Adrenal gland (tissue), 12 donors: ENCODE results near the gene URB2. TPM values are rescaled to one million over a fixed set of nuclear protein-coding genes. Genes with fewer than 3 reads are reported as not detected.
A peak's percentile ranks its signal among the peaks of the same experiment; 100 is the strongest.

Experiments used
- DNase-seq, 7 donors: peaks; one replicate each; pipeline ENCODE4 v3.0.0-alpha.2; 2019 to 2020
- H3K27ac ChIP-seq, 5 donors: fragments of 200-600 bp; sonication (generic) in 4 of 5; 1 replicate in 3 of 5; 2 replicates in 2 of 5; pipeline versions ENCODE4 v1.5.1 to v1.8.0; 2016 to 2020; ENCODE audit warnings: mild to moderate bottlenecking in 1 of 5
- H3K27me3 ChIP-seq: fragments of 200-600 bp; 2 replicates; pipeline ENCODE4 v1.8.0; 2021
- H3K36me3 ChIP-seq, 2 donors: fragments of 200-600 bp; replicated peaks in 1 of 2; 1 replicate in 1 of 2; 2 replicates in 1 of 2; pipeline versions ENCODE4 v1.5.1 to v1.8.0; 2018 to 2022
- H3K4me1 ChIP-seq, 2 donors: fragments of 200-600 bp; replicated peaks in 1 of 2; 1 replicate in 1 of 2; 2 replicates in 1 of 2; pipeline versions ENCODE4 v1.5.1 to v1.8.0; 2018 to 2021
- H3K4me3 ChIP-seq, 4 donors: fragments of 200-600 bp; sonication (generic) in 3 of 4; one replicate each; pipeline ENCODE4 v1.5.1; 2016 to 2018
- H3K9me3 ChIP-seq, 3 donors: fragments of 200-600 bp; sonication (generic) in 1 of 3; replicated peaks in 1 of 3; 1 replicate in 2 of 3; 2 replicates in 1 of 3; pipeline versions ENCODE4 v1.5.1 to v1.8.0; 2016 to 2021
- POLR2A ChIP-seq, 2 donors: fragments of 450-650 bp; IDR thresholded peaks; one replicate each; pipeline ENCODE4 v1.6.1; 2017; ENCODE audit warnings: antibody characterized with exemption in 2 of 2, mild to moderate bottlenecking in 2 of 2, moderate library complexity in 1 of 2
- WGBS, 4 donors: extraction: QIAGEN DNeasy Blood & Tissue Kit in 2 of 4; methylation state at CpG; one replicate each; pipeline versions ENCODE4 v1.1.5 to v1.1.7; 2013 to 2017; 5-methylcytosine and 5-hydroxymethylcytosine counted together
- intact Hi-C, 2 donors: fragments of 100-400 bp; cut with DNase I; formaldehyde crosslinking; loops; one replicate each; pipeline versions ENCODE4 v1.14.1 to v1.15.0; 2022 to 2023
- polyA plus RNA-seq, 3 donors: library from polyadenylated mRNA; stranded (reverse); fragments of 200-250 nt in 2 of 3; fragments of 350-450 nt in 1 of 3; fragmentation: Illumina TruSeq in 1 of 3; extraction: RNeasy Lipid Tissue Mini Kit (QIAGEN cat#74804) in 1 of 3; gene quantifications; one replicate each; pipeline ENCODE4 v1.2.3, GENCODE V29; 2013 to 2014
- total RNA-seq, 9 donors: library from RNA; depleted of rRNA in 4 of 9; stranded (reverse); fragments of >200 nt in 4 of 9; fragments of 120-200 nt in 1 of 9; fragmentation: NEBNext Ultra II Directional in 1 of 9; extraction: Animal tissue kit (Norgen Biotek cat#: 25700) in 1 of 9; gene quantifications; one replicate each; pipeline versions ENCODE4 v1.1.0 to v1.2.4, GENCODE V29; 2013 to 2023
- TF ChIP-seq, protein P1 (sequence below), 6 experiments: fragments of 450-650 bp in 4 of 6; fragments of 200-600 bp in 2 of 6; sonication (generic) in 1 of 6; IDR thresholded peaks; 1 replicate in 5 of 6; 2 replicates in 1 of 6; pipeline versions ENCODE4 v1.5.1 to v1.8.0; 2016 to 2021; ENCODE audit warnings: antibody characterized with exemption in 6 of 6, mild to moderate bottlenecking in 2 of 6, moderate library complexity in 1 of 6
- donor health status: healthy with polysubstance abuse.
- donor health status: Bipolar disorder and iron deficiency.
- donor health status: DM: yes; HTN: yes; CAD: no.
- donor health status: DM: no; HTN: no; CAD: no.
- donor health status: DM: no; HTN: no; CAD: no.
- donor health status: DM: yes; HTN: yes; CAD: no.

URB2 gene
- total and polyA plus RNA-seq, 12 donors: 2.3 to 10.8 (median 7.3) TPM

DNA sequence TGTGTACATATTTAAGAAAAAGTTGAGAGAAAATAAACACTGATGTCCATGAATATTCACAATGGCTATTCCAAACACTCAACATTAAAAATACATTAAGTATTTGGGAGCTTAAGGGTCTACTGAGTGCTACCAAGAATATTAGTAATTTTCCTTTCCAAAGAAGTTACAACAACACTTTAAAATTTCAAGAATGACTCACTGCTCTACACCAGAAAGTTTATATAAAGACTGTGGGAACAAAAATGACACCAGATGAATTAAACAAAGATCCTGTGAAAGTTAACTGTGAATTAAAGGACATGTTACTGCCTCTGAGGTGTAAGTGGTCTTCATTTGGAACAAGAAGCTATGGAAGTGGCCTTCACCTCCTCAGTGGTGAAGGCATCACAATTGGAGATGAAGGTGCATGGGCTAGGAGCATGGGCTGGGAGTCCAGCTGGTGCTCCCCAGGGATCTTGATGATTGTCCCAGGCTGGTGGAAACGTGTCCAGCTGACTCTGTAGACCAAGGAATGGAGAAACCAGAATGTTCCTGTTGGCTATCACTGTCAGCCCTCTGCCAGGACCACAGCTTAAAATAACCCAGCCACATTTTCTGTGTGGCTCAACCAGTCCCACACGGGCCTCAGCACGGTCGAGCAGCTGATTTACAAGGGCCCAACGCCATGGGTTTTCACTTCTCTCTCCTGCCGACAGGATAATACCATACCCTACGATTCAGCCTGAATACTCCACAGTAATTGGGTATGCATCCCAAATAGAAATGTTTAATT, 28.9 kb upstream of the URB2 start:
- intact Hi-C loops: no loop called here

DNA sequence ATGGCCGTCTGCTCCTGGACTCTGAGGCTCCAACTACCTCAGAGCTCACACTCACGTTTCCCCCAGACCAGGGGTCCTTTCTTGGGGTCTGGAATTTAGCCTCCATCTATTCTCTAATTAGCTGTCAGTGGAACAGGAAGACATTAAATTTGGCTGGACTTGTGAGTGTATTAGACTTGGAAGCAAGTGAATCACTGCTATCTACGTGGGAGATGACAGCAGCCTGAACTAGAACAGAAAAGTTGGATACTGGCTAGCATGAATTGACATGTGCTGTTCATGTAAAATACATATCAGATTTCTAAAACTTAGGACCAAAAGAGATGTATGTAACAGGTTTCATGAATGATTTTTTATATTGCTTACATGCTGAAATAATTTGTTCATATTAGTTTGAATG, 28.2 kb upstream of the URB2 start:
- TF ChIP-seq, protein P1, sequence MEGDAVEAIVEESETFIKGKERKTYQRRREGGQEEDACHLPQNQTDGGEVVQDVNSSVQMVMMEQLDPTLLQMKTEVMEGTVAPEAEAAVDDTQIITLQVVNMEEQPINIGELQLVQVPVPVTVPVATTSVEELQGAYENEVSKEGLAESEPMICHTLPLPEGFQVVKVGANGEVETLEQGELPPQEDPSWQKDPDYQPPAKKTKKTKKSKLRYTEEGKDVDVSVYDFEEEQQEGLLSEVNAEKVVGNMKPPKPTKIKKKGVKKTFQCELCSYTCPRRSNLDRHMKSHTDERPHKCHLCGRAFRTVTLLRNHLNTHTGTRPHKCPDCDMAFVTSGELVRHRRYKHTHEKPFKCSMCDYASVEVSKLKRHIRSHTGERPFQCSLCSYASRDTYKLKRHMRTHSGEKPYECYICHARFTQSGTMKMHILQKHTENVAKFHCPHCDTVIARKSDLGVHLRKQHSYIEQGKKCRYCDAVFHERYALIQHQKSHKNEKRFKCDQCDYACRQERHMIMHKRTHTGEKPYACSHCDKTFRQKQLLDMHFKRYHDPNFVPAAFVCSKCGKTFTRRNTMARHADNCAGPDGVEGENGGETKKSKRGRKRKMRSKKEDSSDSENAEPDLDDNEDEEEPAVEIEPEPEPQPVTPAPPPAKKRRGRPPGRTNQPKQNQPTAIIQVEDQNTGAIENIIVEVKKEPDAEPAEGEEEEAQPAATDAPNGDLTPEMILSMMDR (IDR thresholded peaks at IDR 0.05): no peak
- TF ChIP-seq POLR2A (IDR thresholded peaks at IDR 0.05): no peak
- Histone ChIP-seq H3K4me1 (peaks cover 0 to 10% of the 10 kb centered on the region in 2 donors), H3K9me3 (no peaks in the 10 kb centered on the region), H3K27me3 (no peaks in the 10 kb centered on the region), H3K36me3 (peaks cover 0 to 33% of the 10 kb centered on the region in 2 donors), H3K4me3 (no peak overlapping the region), H3K27ac (peak overlapping the region in 1 of 5 donors; percentile 11)
- 68 to 83% (median 76%) methylated on average over 3 of the region's 3 CpGs for WGBS, 4 donors
- intact Hi-C loops: no loop called here
- DNase-seq: no peak

More for the DNA sequence above, 28.9 kb upstream of the URB2 start:
- H3K27ac ChIP-seq: peak overlapping the region in 3 of 5 donors; percentile 11 to 58 (median 36)
- WGBS, 4 donors: 73 to 81% (median 74%) methylated on average over 7 of the region's 7 CpGs
- peak in 2 of 7 donors; percentile 2 to 51 for DNase-seq
- TF ChIP-seq POLR2A (IDR thresholded peaks at IDR 0.05): no peak
- TF ChIP-seq, protein P1 (IDR thresholded peaks at IDR 0.05): no peak
- H3K4me1 ChIP-seq: peaks cover 0 to 10% of the 10 kb centered on the region in 2 donors
- H3K27me3 ChIP-seq: no peaks in the 10 kb centered on the region
- no peak overlapping the region for H3K4me3 ChIP-seq
- no peaks in the 10 kb centered on the region for H3K9me3 ChIP-seq
- peaks cover 0 to 25% of the 10 kb centered on the region in 2 donors for H3K36me3 ChIP-seq

DNA sequence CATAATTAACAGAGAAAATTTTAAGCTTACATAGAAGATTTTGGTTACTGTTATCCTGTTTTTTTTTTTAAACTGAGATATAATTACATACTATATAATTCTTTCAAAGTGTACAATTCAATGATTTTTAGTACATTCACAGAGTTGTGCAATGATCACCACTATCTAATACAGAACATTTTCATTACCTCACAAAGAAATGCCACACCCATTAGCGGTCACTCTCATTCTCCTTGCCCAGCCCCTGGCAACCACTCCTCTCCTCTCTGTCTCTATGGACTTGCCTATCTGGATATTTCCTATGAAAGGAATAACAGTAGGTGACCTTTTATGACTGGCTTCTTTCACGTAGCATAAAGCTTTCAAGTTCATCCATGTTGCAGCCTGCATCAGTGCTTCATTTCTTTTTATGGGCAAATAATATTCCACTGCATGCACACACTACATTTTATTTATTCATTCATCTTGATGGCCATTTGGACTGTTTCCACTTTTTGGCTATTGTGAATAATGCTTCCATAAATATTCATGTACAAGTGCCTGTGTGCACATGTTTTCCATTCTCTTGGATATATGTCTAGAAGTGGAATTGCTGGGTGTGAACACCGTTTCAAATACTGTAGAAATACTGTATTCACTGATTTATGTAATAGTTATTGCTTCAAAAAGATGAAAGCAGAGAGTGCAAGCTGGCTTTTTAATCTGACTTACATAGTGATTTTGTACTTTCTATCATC, 26.7 kb upstream of the URB2 start:
- Histone ChIP-seq H3K4me3 (no peak overlapping the region), H3K27me3 (no peaks in the 10 kb centered on the region), H3K27ac (no peak overlapping the region), H3K4me1 (peaks cover 0 to 10% of the 10 kb centered on the region in 2 donors), H3K36me3 (peaks cover 0 to 28% of the 10 kb centered on the region in 2 donors), H3K9me3 (no peaks in the 10 kb centered on the region)
- DNase-seq: no peak
- TF ChIP-seq, protein P1 (IDR thresholded peaks at IDR 0.05): no peak
- TF ChIP-seq POLR2A (IDR thresholded peaks at IDR 0.05): no peak
- WGBS, 4 donors: 91 to 99% (median 92%) methylated on average over 3 of the region's 3 CpGs
- intact Hi-C loops: no loop called here

DNA sequence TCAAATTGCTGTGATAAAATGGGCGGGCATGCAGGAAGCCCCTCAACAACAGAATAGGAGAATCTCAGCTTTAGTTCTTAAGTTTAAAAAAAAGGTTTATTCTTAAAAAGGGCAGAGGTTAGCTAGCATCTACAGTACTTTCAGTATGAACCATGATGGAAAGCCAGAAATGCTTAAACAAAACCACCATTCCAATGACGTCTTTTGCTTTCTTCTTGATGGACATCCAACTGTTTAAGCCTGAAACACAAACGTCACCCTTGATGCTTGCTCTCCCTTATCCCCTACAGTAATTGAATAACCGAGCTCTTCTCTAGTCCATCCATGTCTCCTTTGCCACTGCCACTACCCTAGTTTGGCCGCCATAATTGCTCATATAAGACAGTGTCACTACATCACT, 25.8 kb upstream of the URB2 start:
- H3K9me3 ChIP-seq: no peaks in the 10 kb centered on the region
- no peak for TF ChIP-seq POLR2A (IDR thresholded peaks at IDR 0.05)
- TF ChIP-seq, protein P1 (IDR thresholded peaks at IDR 0.05): no peak
- H3K4me3 ChIP-seq: no peak overlapping the region
- intact Hi-C loops: no loop called here
- H3K27ac ChIP-seq: no peak overlapping the region
- peaks cover 0 to 23% of the 10 kb centered on the region in 2 donors for H3K36me3 ChIP-seq
- H3K4me1 ChIP-seq: peaks cover 0 to 10% of the 10 kb centered on the region in 2 donors
- DNase-seq: no peak
- no peaks in the 10 kb centered on the region for H3K27me3 ChIP-seq
- WGBS, 4 donors: 93 to 95% (median 94%) methylated on average over 5 of the region's 5 CpGs
